ENCODE measurements around the gene HK2. TPM values are rescaled to one million over a fixed set of nuclear protein-coding genes. Genes with fewer than 3 reads are reported as not detected.

HK2 gene
- total RNA-seq, 2 donors from 2014 or later: 21.5 to 31.5 TPM

GRCh38 chr2:74814102-74814501, 19.8 kb upstream of the HK2 start:
- H3K27me3 ChIP-seq (ENCODE audit: control insufficient read depth, insufficient read depth, low read length, poor library complexity, severe bottlenecking): no peaks in the 10 kb centered on the region
- no peak overlapping the region for H3K4me3 Mint-ChIP-seq
- H3K4me3 ChIP-seq (ENCODE audit: low read length): peak overlapping the region; percentile 69
- H3K27me3 Mint-ChIP-seq (ENCODE audit: insufficient read depth): peaks cover 12% of the 10 kb centered on the region
- H3K27ac ChIP-seq (ENCODE audit: low read depth, low read length): no peak overlapping the region
- no peak for DNase-seq
- H3K9ac ChIP-seq (ENCODE audit: extremely low read depth, low read length, poor library complexity, severe bottlenecking): no peak overlapping the region
- no peaks in the 10 kb centered on the region for H3K9me3 ChIP-seq (ENCODE audit: control insufficient read depth, low read length)
- no peaks in the 10 kb centered on the region for H3K9me3 Mint-ChIP-seq
- no peak for TF ChIP-seq CTCF (conservative IDR thresholded peaks at IDR 0.05)
- 84% methylated on average over 2 of the region's 2 CpGs; no CpG with 5 or more reads in 1 of the 2 experiments for WGBS, 2 experiments (ENCODE audit: insufficient coverage in 1 of 2, insufficient read length in 1 of 2)
- H3K36me3 Mint-ChIP-seq (ENCODE audit: low read depth): no peaks in the 10 kb centered on the region
- peaks cover 22% of the 10 kb centered on the region for H3K4me1 ChIP-seq (ENCODE audit: control insufficient read depth, insufficient read depth, low read length)
- no peak overlapping the region for H3K27ac Mint-ChIP-seq
- no peaks in the 10 kb centered on the region for H3K36me3 ChIP-seq (ENCODE audit: control insufficient read depth, insufficient read depth, low read length)
- peaks cover 54% of the 10 kb centered on the region for H3K4me1 Mint-ChIP-seq

- Histone ChIP-seq H3K9ac (ENCODE audit: extremely low read depth, low read length, poor library complexity, severe bottlenecking) (no peak overlapping the region), H3K4me1 (ENCODE audit: control insufficient read depth, insufficient read depth, low read length) (peaks cover 22% of the 10 kb centered on the region), H3K4me3 (ENCODE audit: low read length) (no peak overlapping the region), H3K27ac (ENCODE audit: low read depth, low read length) (no peak overlapping the region), H3K9me3 (ENCODE audit: control insufficient read depth, low read length) (no peaks in the 10 kb centered on the region), H3K27me3 (ENCODE audit: control insufficient read depth, insufficient read depth, low read length, poor library complexity, severe bottlenecking) (no peaks in the 10 kb centered on the region), H3K36me3 (ENCODE audit: control insufficient read depth, insufficient read depth, low read length) (no peaks in the 10 kb centered on the region)
- Mint-ChIP-seq H3K9me3 (no peaks in the 10 kb centered on the region), H3K4me3 (peak overlapping the region; percentile 39), H3K36me3 (ENCODE audit: low read depth) (no peaks in the 10 kb centered on the region), H3K4me1 (peaks cover 53% of the 10 kb centered on the region), H3K27me3 (ENCODE audit: insufficient read depth) (peaks cover 7% of the 10 kb centered on the region), H3K27ac (no peak overlapping the region)
- no peak for DNase-seq
- 96 to 100% methylated on average over 1 of the region's 1 CpG for WGBS, 2 experiments (ENCODE audit: insufficient coverage in 1 of 2, insufficient read length in 1 of 2)
- TF ChIP-seq CTCF (conservative IDR thresholded peaks at IDR 0.05): no peak
These were observed 18.0 kb upstream of the HK2 start for GRCh38 chr2:74815941-74816340.

GRCh38 chr2:74816540-74817303, 17.2 kb upstream of the HK2 start:
- H3K27me3 ChIP-seq (ENCODE audit: control insufficient read depth, insufficient read depth, low read length, poor library complexity, severe bottlenecking): no peaks in the 10 kb centered on the region
- TF ChIP-seq CTCF (conservative IDR thresholded peaks at IDR 0.05): no peak
- H3K27ac ChIP-seq (ENCODE audit: low read depth, low read length): peak overlapping the region; percentile 62
- peaks cover 55% of the 10 kb centered on the region for H3K4me1 Mint-ChIP-seq
- peak overlapping the region; percentile 39 for H3K4me3 Mint-ChIP-seq
- peak overlapping the region; percentile 39 for H3K9ac ChIP-seq (ENCODE audit: extremely low read depth, low read length, poor library complexity, severe bottlenecking)
- H3K36me3 ChIP-seq (ENCODE audit: control insufficient read depth, insufficient read depth, low read length): no peaks in the 10 kb centered on the region
- H3K27ac Mint-ChIP-seq: peak overlapping the region; percentile 87
- WGBS, 2 experiments (ENCODE audit: insufficient coverage in 1 of 2, insufficient read length in 1 of 2): 33 to 50% methylated on average over 4 to 7 of the region's 7 CpGs
- no peaks in the 10 kb centered on the region for H3K36me3 Mint-ChIP-seq (ENCODE audit: low read depth)
- peaks cover 3% of the 10 kb centered on the region for H3K27me3 Mint-ChIP-seq (ENCODE audit: insufficient read depth)
- no peak for DNase-seq
- H3K4me3 ChIP-seq (ENCODE audit: low read length): peak overlapping the region; percentile 66
- no peaks in the 10 kb centered on the region for H3K9me3 ChIP-seq (ENCODE audit: control insufficient read depth, low read length)
- H3K4me1 ChIP-seq (ENCODE audit: control insufficient read depth, insufficient read depth, low read length): peaks cover 24% of the 10 kb centered on the region
- no peaks in the 10 kb centered on the region for H3K9me3 Mint-ChIP-seq

Data from endodermal cell (in vitro differentiated cells).